Transverse colon (tissue), 3 donors: ENCODE measurements around the gene ARSI.

Source experiments
- CTCF ChIP-seq, 5 experiments: fragments of 200-600 bp in 3 of 5; fragments of 450-650 bp in 2 of 5; sonication (generic) in 3 of 5; IDR thresholded peaks; 1 replicate in 2 of 5; 2 replicates in 3 of 5; pipeline ENCODE4 v1.5.1; 2016 to 2017; ENCODE audit warnings: antibody characterized with exemption in 5 of 5, inconsistent platforms in 3 of 5, mild to moderate bottlenecking in 2 of 5, moderate library complexity in 1 of 5
- POLR2A ChIP-seq: fragments of 450-650 bp; IDR thresholded peaks from one replicate; pipeline ENCODE4 v1.6.1; 2016; ENCODE audit warnings: antibody characterized with exemption, mild to moderate bottlenecking, moderate library complexity

- TF ChIP-seq POLR2A, result no peak
- no peak for TF ChIP-seq CTCF (IDR thresholded peaks at IDR 0.05)
Measured at GRCh38 chr5:150274811-150275210, 27.9 kb downstream of the ARSI start.
